GM21786 (cell line): ENCODE results near the gene FOXN3.
"Not testable (repeated sequence)": the region's sequence is repeated elsewhere in the genome, so short reads cannot be mapped to it uniquely, and the experiment has no call there.

Source experiments
- ATAC-seq: cut with Tn5 transposase; IDR thresholded peaks from one replicate; pipeline ENCODE4 v1.9.1; 2021; ENCODE audit not compliant: unreplicated experiment

The FOXN3 gene

DNA sequence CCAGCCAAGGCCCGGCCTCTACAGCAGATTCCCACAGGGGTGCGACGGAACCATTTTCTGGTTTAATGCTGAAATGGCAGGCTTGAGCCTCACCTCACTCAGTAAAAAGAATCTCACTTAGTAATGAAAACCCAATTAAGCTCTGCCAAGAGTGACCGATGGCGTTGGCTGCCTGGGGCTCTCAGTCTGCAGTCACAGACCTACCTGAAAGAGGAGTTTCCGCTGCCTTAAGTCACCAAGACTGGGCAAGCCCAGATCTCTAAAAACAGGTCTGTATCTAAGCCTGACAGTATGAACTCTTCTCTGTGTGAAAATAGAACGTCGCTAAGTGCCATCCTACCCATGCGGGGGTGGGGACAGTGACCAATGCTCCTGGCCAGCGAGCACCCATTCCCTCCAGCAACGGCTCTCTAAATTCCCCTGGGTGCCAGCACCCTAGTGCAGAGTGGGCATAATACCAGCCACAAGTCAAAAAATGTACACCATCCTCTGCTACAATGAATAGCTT, 107.3 kb downstream of the FOXN3 start:
- ATAC-seq, result no peak

DNA sequence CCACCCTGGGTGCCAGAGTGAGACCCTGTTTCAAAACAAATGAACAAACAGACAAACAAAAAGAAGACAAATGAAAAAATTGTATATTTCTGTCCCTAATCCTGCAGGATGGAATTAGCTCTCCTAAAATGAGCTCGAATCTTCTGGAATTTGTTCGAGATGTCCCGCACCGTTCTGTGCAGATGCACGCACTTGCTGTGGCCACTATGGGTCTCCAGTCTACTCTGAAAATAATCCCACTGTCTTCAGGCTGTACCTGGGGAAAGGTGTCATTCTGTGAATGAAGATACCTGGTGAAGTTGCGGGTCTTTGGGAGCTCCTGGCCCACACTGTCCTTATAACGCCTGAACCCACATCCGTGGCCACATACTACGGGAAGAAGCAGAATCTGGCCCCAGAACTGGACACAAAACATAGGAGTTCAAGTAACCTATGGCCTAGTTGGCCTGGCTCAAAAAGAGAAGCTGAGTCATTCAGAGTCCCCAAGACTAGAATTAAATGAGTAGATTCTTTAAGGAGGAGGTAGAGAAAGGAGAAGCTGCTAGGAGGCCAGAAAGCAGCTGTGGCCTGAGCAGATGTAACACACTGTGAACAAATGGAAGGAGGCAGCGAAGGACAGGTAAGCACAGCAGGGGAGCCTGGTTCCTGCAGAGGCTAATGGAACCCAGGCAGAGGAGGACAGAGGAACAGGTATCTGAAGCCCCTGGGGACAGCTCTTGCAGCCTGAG, 108.6 kb downstream of the FOXN3 start:
- ATAC-seq, result peak; percentile 25

DNA sequence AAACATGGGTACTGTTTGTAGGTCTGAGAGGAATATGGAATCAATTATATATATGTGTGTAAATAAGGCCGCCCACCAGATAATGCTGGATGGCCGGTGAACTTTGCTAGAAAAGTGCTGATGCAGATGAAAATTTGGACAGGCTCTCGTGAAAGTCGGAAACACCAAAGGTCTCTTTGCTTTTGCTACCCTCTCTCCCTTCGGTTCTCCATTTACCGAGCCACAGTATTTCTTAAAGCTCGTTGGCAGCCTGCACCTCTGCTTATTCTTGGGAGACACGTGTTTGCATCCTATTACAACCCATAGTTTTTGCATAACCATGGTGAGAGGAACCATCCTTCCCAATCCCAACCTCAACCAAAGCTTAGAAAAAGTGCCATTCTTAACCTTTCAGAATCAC, 109.6 kb downstream of the FOXN3 start:
- no peak for ATAC-seq

DNA sequence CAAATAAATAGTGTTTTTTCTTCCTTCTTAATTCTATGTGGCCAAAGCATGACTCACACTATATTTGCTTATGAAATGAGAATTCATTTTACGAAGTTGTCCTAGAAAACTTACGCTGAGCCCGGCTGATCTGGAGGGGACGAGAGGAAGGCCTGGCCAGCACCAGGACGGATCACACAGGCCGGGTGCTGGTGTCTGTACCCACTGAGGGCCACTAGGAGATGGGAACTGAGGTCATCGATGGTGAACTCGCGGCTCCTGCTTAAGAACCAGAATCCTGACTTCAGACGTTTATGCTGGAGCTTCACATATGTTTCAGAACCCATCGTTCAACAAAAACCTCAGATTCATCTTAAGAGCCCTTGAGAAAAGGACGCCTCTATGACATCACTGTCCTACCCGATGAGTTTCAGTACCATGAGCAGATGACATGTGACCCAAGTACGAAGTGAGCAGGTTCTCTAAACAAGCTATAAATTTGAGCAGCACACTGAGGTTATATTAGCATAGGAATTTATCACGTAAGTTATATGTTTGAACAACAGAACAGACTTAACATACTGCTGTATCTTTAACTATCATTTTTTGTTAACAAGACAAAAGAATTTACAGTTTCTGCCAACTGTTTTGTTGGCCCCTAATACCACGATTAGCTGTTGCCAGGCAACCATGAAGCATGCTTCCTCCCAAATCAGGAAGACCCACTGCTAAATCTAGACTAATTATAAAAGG, 111.9 kb downstream of the FOXN3 start:
- peak; percentile 50 for ATAC-seq

DNA sequence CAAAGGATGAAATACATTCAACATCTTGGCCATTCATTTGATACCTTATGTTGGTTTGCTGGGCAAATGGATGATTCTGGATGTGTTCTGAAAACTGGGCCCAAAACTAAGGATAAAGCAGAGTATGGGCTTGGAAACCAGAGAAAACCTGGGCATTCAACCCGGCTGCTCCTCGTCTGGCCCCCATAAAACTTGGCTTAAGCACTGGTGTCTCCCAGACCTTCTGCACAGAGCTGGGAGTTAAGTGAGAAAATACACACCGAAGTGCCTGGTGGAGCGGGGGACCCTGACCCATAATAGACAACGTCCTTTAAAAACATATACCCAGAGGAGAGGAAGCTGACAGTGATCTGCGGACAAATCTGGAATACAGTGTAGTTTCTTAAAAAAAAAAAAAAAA, 112.5 kb downstream of the FOXN3 start:
- no peak for ATAC-seq

DNA sequence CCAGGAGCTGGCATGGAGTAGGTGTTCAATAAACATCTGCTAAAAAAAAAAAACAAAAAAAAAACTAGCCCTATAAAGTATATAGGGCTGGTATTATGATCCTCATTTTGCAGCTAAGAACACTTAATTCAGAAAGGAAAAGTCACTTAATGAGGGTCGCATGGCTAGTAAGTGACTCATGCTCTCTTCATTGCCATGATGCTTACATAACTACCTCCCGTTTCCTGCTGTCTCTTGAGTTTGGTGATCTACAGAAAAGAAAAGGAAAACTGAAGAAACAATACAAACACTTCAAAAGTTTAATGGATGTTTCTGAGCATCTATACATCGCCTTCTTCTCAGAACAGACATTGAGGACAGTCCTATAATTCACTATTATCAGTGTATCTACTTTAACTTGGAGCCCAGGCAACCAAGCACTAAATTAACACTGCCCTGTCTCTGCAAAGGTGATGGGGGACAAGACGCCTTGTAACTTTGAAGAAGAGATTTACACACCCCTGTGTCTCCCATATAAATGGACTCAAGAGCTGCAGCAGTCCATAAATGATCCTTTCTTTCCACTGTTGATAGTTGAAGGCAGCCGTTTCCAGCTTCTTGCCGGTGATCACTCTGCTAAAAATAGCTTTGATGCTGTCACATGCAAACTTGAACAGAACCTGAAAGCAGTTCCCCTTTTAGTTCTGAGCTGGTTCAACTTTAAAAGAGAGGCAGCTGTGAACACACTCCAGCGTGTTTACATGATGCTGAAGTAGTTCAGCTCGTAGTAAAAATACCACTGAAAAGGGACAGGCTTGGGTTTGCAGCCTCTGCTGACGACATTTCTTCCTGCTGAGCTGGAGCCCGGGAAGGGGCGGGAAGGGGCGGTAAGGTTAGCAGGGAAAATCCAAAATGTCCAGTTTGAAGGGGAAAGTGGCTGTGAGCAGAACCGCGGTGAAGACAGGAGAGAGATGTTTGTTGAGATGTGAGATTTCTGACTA, 113.3 kb downstream of the FOXN3 start:
- ATAC-seq, result peak; percentile 61

DNA sequence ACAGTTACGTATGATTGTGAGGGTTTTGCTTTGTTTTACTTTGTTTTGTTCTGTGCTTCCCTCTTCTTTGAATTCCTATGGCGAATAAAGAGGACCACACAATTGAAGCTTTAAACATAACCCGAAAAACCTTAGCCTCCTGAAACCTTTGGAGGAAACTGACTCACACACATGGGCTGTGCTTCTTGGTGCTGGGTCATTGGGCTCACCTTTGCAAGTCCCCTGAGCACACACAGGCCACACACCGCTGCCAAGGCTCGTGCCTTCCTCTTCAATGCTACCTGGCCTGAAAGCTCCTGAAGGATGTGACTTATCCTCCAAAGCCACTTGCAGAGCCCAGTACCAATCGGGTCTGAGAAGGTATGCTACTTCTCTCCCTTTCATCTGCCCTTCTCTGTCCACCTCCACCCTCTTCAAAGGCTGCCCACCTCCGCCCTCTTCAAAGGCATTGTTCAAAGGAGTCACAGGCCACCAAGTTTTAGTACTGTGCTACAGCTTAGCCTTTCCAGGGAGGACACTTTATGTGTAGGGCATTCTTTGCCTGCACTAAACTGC, 114.6 kb downstream of the FOXN3 start:
- ATAC-seq, result no peak

DNA sequence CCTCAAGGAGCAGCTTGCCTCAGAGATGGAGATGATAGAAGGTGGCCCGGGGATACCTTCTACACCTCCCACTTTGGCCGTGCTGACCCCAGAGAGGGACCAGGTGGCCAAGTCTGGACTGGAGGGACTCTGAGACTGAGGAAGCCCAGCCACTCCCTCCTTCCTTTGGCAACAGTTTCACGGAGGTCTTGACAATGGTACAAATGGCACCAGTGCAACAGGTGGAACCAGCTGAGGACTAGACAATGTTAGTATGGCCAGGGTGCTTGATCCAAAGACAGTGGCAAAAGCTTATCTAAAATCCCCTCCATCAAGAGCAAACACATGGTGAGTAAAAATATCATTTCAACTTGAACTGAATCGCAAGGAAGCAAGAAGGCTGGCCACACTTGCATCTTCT, 117.4 kb downstream of the FOXN3 start:
- ATAC-seq, result no peak

DNA sequence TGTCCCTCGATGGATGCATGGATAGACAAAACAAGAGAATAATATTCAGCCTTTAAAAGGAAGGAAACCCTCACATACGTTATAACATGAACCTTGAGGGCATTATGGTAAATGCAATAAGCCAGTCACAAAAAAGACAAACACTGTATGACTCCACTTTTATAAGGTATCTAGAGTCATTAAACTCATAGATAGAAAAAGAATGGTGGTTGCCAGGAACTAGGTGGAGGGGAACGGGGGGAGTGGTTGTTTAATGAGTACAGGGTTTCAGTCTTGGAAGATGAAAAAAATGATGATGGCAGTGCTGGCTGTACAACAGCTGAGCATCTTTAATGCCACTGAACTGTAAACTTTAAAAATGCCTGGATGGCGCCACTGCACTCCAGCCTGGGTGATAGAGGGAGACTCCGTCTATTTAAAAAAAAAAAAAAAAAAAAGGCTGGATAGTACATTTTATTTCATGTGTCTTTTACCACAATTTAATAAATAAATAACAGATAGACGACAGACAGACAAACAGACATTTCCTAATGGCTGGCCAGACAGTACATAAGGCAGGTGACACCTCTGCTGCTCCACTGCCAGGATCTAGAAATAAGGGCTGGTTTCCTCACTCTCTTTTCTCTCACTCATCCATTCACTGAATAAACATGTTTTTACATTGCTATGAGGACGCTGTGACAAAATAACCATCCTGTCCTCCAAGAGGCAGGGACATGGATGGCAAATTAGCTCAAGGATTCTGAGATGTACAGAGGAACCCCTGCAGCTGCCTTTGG, 118.8 kb downstream of the FOXN3 start:
- no peak for ATAC-seq

DNA sequence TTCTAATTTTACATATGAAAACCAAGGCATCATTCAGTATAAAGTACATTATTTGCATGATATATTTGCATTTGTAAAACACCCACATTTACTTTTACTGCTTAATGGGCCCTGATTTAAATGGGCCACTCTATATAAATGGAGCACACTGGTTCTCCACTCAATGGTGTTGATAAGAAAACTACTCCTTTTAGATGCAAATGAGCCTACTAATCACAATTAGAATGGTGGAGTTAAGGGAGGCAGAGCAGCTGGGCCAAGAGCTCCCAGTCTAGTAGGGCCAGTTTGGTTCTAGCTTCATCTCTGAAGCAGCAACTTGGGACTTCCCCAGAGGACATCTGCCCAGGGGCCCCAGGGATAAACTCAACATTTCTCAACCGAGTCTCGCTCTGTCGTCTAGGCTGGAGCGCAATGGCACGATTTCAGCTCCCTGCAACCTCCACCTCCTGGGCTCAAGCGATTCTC, 120.7 kb downstream of the FOXN3 start:
- ATAC-seq, result no peak

DNA sequence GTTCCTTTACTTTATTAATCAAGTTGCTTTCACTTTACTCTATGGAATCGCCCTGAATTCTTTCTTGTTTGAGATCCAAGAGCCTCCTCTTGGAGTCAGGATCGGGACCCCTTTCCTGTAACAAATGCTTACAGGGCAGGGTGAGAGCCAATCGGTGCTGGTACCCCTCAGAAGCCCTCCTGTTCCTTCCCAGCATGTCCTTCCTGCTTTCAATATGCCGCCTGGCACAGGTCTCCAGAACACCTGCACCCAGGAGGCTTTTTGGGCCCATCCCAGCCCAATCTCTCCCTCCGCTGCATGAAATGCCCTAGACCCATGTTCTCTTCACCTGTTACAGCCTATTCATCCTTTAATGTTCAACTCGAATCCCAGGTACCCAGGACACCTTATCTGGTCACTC, 122.2 kb downstream of the FOXN3 start:
- no peak for ATAC-seq

DNA sequence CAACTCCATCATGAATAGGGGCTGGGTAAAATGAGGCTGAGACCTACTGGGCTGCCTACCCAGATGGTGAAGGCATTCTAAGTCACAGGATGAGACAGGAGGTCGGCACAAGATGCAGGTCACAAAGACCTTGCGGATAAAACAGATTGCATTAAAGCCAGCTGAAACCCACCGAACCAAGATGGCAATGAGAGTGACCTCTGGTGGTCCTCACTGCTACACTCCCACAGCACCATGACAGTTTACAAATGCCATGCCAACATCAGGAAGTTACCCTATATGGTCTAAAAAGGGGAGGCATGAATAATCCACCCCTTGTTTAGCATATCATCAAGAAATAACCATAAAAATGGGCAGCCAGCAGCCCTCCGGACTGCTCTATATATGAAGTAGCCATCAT, 122.6 kb downstream of the FOXN3 start:
- not testable (repeated sequence) for ATAC-seq

DNA sequence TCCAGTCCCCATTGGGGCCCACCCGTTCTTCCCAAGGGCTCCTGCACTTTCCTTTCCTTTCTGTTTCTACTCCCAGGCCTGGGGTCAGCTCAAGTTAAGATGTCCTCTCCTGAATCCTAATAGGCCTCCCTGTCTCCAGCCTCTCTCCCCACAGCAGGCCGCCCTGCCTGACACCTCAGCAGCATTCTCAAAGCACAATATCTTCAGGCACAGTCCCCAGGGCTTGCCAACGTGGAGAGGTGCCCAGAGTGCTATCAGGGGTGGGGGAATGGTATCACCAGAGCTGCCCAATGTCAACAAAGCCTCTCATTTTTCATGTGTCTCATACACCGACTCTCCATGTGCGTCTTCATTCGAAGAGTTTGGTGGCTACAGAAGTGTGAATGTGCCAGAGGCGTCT, 123.0 kb downstream of the FOXN3 start:
- ATAC-seq, result no peak

DNA sequence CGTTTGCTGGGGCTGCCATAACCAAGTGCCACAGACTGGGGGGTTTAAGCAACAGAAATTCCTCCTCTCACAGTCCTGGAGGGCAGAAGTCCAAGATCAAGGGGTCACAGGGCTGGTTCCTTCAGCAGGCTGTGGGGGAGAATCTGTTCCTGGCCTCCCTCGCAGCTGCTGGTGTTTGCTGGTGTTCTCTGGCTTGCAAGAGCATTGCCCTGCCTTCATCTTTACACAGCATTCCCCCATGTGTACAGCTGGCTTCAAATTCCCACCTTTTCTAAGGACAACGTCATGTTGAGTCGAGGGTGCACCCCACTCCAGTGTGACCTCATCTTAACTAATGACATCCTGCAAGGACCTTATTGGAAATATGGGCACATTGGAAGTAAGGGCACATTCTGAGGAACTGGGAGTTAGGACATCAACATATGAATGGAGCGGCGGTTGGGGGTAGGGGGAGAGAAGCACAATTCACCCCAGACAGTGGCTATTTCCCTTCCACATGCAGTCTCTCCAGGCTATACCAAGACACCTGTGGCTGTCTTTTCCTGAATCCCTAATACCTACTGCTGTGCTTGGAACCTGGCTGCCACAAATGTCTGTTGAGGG, 123.6 kb downstream of the FOXN3 start:
- no peak for ATAC-seq

DNA sequence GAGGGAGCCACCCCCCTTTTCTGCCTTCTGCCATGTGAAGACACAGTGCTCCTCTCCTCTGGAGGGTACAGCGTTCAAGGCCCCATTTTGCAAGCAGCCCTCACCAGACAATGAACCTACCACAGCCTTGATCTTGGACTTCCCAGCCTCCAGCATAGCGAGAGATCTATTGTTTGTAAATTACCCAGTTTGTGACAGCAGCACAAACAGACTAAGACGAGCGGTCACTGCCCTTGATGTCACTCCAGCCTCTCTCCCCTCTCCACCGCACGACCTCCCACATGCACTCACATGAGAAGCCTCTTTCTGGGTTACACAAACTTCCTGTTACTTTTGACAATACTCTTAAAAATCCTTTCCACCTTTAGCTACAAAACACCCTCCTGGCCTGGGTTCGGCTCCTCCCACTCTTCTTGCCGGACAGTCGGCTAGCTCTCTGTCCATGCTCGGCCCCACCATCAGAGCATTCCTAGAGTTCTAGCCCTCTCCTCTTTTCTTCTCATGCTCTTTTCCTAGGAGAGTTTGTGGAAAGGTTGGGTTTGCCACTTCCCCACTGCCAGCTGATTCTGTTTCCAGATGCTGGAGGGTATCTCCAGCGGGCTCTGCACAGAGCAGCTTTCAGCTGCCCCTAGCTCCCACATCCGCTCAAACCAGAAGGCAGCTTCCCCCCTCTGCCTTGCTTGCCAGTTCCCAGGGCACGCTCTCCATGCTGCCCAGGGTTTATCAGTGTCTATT, 124.3 kb downstream of the FOXN3 start:
- no peak for ATAC-seq

DNA sequence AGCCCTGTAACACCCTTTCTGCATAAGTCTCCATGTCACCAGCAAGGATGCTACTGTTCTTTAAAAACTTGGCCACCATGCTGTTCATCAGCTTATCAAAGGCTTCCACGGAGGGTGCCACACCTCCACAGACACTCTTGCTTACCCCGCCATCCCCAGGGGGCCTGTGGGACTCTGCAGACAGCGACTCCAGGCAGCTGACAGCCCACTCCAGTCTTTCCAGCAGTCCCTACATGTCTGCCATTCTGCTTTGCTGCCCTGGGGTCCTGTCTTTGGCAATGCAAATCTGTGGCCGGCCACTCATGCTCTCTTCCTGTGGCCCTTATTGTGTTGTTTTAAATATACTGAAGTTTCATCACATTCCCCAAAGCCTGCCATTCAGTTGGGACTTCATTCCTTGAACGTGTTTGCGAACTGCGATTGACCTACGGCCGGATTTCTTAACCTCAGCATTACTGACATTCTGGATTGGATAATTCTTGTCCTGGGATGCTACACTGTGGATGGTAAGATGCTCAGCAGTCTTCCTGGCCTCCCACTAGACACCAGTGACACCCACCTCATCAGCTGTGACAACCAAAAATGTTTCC, 125.6 kb downstream of the FOXN3 start:
- ATAC-seq, result no peak

DNA sequence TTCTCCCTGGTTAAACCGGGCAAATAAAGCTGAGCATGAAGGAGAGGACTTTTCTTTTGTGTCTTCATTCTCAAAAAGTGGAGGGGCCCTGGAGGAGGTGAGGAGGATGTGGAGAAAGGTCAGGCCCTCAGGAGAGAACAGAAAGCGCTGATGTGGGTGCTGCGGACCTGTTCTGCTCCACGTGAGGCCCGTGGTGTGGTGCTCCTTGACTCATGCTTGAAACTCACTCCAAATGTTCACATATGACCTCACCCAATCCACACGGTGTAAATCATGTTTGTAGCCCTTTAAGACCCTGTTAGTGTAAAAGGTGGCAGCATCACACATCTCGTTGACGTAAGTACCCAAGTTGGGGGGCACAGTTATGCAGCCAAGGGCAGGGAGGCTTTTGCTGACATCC, 126.2 kb downstream of the FOXN3 start:
- no peak for ATAC-seq

DNA sequence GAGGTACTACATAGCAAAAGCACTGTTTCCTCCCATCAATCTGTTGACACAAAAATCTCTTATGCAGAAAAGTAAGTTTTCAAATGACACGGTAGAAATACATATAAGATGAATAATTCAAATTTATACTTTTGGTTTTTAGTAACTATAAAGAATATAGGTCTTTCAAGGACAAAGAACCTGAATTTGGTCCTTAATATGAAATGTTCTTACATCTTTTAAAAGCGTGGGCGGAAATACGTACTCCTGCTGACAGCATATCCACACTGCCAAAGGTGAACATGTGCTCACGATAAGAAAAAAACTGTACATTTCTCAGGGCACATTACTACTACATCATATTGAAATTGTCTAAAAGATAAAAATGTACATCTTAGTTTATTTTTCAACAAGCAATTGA, 127.6 kb downstream of the FOXN3 start:
- no peak for ATAC-seq

DNA sequence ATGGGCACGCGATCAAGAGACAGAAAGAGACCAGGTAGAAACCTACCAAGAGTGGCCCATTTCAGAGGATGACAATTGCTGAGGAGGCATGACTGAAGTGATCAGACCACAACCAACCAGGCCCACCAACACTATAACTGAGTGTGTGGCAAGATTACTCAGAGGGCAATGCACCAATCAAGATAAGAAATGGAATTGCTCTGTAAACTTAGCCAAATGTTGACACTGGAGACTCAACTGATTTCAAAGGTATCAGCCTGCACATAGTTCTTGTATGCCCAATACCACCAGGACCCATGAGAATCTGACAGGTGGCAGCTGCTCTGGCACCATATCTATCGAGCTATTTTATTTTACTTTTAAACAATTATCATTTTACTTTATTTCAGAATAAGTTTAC, 128.9 kb downstream of the FOXN3 start:
- ATAC-seq, result no peak
